ENCODE data around the gene MAP4K4.
"Not testable (repeated sequence)": the region's sequence is repeated elsewhere in the genome, so short reads cannot be mapped to it uniquely, and the experiment has no call there.

MAP4K4 gene

DNA sequence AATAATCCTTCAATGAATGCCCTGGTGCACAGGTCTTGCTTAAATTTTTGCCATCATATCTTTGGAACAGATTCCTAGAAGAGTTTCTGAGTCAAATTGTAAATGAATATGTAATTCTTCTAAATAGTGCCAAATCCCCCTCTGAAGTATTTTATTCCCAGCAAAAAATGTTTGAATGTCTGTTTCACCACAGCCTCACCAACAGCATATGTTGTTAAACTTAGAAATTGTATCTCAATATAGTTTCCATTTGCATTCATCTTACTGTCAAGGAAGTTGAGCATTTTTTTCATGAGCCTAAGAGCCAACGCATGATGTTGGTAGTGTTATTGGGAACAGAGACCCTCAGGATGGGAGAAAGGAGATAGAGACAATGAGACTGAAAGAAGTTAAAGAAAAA lies 207.4 kb downstream of the MAP4K4 start:
- H3K36me3 Mint-ChIP-seq = peaks cover 7% of the 10 kb centered on the region
- peaks cover 3% of the 10 kb centered on the region for H3K9me3 Mint-ChIP-seq (ENCODE audit: low read depth)
- peaks cover 6% of the 10 kb centered on the region for H3K27me3 Mint-ChIP-seq
- no peak overlapping the region for H3K27ac Mint-ChIP-seq
- H3K4me3 Mint-ChIP-seq = no peak overlapping the region
- H3K4me1 Mint-ChIP-seq (ENCODE audit: low read depth) = peaks cover 8% of the 10 kb centered on the region

- H3K4me1 Mint-ChIP-seq (ENCODE audit: low read depth) = no peaks in the 10 kb centered on the region
- H3K36me3 Mint-ChIP-seq = peaks cover 13% of the 10 kb centered on the region
- H3K9me3 Mint-ChIP-seq (ENCODE audit: low read depth) = peaks cover 9% of the 10 kb centered on the region
- no peak overlapping the region for H3K27ac Mint-ChIP-seq
- H3K27me3 Mint-ChIP-seq = peaks cover 8% of the 10 kb centered on the region
- no peak overlapping the region for H3K4me3 Mint-ChIP-seq
Observed at GRCh38 chr2:101905746-101906336, 208.3 kb downstream of the MAP4K4 start.

GRCh38 chr2:101909760-101910159 lies 212.3 kb downstream of the MAP4K4 start:
- Mint-ChIP-seq H3K27me3 (peaks cover 11% of the 10 kb centered on the region), H3K9me3 (ENCODE audit: low read depth) (peaks cover 9% of the 10 kb centered on the region), H3K27ac (no peak overlapping the region), H3K4me1 (ENCODE audit: low read depth) (no peaks in the 10 kb centered on the region), H3K4me3 (no peak overlapping the region), H3K36me3 (peaks cover 13% of the 10 kb centered on the region)

DNA sequence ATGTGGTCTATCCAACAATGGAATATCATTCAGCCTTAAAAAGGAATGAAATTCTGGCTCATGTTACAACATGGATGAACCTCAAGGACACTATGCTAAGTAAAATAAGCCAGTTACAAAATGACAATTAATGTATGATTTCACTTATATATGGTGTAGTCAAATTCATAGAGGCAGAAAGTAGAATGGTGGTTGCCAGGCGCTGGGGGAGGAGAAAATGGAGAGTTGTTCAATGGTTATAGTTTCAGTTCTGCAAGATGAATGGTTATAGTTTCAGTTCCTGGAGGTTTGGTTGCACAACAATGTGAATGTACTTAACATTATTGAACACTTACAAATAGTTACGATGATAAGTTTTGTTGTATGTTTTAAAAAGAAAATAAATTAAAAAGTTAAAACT lies 215.0 kb downstream of the MAP4K4 start:
- H3K27me3 Mint-ChIP-seq = peaks cover 8% of the 10 kb centered on the region
- no peak overlapping the region for H3K27ac Mint-ChIP-seq
- no peaks in the 10 kb centered on the region for H3K4me1 Mint-ChIP-seq (ENCODE audit: low read depth)
- peaks cover 11% of the 10 kb centered on the region for H3K36me3 Mint-ChIP-seq
- H3K9me3 Mint-ChIP-seq (ENCODE audit: low read depth) = peaks cover 9% of the 10 kb centered on the region
- no peak overlapping the region for H3K4me3 Mint-ChIP-seq

GRCh38 chr2:101921319-101921952 lies 223.9 kb downstream of the MAP4K4 start:
- Mint-ChIP-seq H3K27me3 (no peaks in the 10 kb centered on the region), H3K4me3 (no peak overlapping the region), H3K36me3 (peaks cover 11% of the 10 kb centered on the region), H3K27ac (no peak overlapping the region), H3K4me1 (ENCODE audit: low read depth) (no peaks in the 10 kb centered on the region), H3K9me3 (ENCODE audit: low read depth) (peaks cover 17% of the 10 kb centered on the region)

DNA sequence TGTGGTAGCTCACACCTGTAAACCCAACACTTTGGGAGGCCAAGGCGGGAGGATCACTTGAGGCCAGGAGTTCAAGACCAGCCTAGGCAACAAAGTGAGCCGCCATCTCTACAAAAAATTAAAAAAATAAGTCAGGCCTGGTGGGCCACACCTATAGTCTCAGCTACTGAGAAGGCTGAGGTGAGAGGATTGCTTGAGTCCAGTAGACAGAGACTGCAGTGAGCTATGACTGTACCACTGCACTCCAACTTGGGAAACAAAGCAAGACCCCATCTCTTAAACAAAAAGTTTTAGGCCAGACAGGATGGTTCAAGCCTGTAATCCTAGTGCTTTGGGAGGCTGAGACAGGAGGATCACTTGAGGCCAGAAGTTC lies 224.4 kb downstream of the MAP4K4 start:
- Mint-ChIP-seq H3K27me3 (no peaks in the 10 kb centered on the region), H3K9me3 (ENCODE audit: low read depth) (peaks cover 17% of the 10 kb centered on the region), H3K4me1 (ENCODE audit: low read depth) (no peaks in the 10 kb centered on the region), H3K36me3 (peaks cover 14% of the 10 kb centered on the region), H3K4me3 (no peak overlapping the region), H3K27ac (no peak overlapping the region)

DNA sequence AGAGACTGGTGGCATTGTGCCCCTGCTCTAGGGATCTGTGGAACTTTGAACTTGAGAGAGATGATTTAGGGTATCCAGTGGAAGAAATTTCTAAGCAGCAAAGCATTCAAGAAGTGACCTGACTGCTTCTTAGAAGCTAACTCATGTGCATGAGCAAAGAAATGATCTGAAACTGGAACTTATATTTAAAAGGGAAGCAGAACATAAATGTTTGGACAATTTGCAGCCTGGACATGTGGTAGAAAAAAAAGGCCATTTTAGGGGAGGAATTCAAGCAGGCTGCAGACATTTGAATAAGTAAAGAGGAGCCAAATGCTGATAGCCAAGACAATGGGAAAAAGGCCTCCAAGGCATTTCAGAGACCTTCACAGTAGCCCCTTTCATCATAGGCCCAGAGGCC lies 226.8 kb downstream of the MAP4K4 start:
- not testable (repeated sequence) for H3K4me3 Mint-ChIP-seq; H3K27ac Mint-ChIP-seq; H3K27me3 Mint-ChIP-seq; H3K4me1 Mint-ChIP-seq (ENCODE audit: low read depth)
- Mint-ChIP-seq H3K9me3 (ENCODE audit: low read depth) (peaks cover 17% of the 10 kb centered on the region), H3K36me3 (peaks cover 16% of the 10 kb centered on the region)

DNA sequence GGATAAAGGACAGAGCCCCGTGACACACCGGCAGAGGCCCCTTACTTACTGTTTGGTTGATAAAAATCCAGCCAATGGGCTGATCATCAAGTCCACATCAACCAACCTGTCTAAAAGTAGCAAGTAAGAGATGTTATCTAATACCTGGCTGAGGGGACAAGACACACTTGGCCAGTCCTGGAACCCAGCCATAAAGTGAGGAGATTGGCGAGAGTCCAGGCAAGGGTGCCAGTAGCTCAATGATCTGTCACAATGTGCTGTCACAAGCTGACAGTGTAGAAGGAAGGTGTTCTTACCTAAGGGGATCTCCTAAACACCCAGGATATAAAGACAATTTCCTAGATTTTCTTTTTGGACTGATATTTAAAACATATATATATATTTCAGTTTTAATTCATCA lies 232.5 kb downstream of the MAP4K4 start:
- no peak overlapping the region for H3K27ac Mint-ChIP-seq
- H3K4me3 Mint-ChIP-seq = no peak overlapping the region
- peaks cover 9% of the 10 kb centered on the region for H3K36me3 Mint-ChIP-seq
- no peaks in the 10 kb centered on the region for H3K4me1 Mint-ChIP-seq (ENCODE audit: low read depth)
- no peaks in the 10 kb centered on the region for H3K27me3 Mint-ChIP-seq
- peaks cover 8% of the 10 kb centered on the region for H3K9me3 Mint-ChIP-seq (ENCODE audit: low read depth)

DNA sequence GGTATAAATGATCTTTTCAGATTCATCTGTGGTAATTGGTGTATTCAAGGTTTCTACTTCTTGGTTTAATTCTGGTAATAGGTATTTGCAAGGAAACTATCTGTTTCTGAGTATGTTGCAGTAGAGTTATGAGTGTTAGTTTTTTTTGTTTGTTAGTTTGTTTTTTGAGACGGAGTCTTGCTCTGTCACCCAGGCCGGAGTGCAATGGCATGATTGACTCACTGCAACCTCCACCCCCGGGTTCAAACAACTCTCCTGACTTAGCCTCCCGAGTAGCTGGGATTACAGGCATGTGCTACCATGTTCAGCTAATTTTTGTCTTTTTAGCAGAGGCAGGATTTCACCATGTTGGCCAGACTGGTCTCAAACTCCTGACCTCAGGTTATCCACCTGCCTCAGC lies 233.3 kb downstream of the MAP4K4 start:
- H3K4me3 Mint-ChIP-seq = no peak overlapping the region
- H3K36me3 Mint-ChIP-seq = peaks cover 5% of the 10 kb centered on the region
- no peak overlapping the region for H3K27ac Mint-ChIP-seq
- H3K27me3 Mint-ChIP-seq = no peaks in the 10 kb centered on the region
- H3K4me1 Mint-ChIP-seq (ENCODE audit: low read depth) = no peaks in the 10 kb centered on the region
- peaks cover under 1% of the 10 kb centered on the region for H3K9me3 Mint-ChIP-seq (ENCODE audit: low read depth)

- no peaks in the 10 kb centered on the region for H3K9me3 Mint-ChIP-seq (ENCODE audit: low read depth)
- H3K27me3 Mint-ChIP-seq = no peaks in the 10 kb centered on the region
- peaks cover 5% of the 10 kb centered on the region for H3K36me3 Mint-ChIP-seq
- H3K4me1 Mint-ChIP-seq (ENCODE audit: low read depth) = no peaks in the 10 kb centered on the region
- H3K4me3 Mint-ChIP-seq = no peak overlapping the region
- H3K27ac Mint-ChIP-seq = no peak overlapping the region
Observed at GRCh38 chr2:101931402-101931801, 233.9 kb downstream of the MAP4K4 start.

DNA sequence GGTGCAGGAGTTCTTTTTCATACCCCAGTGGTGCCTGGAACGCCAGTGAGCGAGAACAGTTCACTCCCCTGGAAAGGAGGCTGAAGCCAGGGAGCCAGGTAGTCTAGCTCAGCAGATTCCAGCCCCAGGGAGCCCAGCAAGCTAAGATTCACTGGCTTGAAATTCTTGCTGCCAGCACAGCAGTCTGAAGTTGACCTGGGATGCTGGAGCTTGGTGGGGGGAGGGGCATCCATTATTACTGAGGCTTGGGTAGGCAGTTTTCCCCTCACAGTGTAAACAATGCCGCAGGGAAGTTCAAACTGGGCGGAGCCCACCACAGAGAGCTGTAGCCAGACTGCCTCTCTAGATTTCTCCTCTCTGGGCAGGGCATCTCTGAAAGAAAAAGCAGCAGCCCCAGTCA lies 238.3 kb downstream of the MAP4K4 start:
- not testable (repeated sequence) for H3K4me1 Mint-ChIP-seq (ENCODE audit: low read depth); H3K27me3 Mint-ChIP-seq; H3K36me3 Mint-ChIP-seq; H3K4me3 Mint-ChIP-seq; H3K27ac Mint-ChIP-seq
- peaks cover 11% of the 10 kb centered on the region for H3K9me3 Mint-ChIP-seq (ENCODE audit: low read depth)

- Mint-ChIP-seq H3K27me3 (peaks cover 3% of the 10 kb centered on the region), H3K4me1 (ENCODE audit: low read depth) (no peaks in the 10 kb centered on the region), H3K36me3 (peaks cover under 1% of the 10 kb centered on the region), H3K9me3 (ENCODE audit: low read depth) (peaks cover 11% of the 10 kb centered on the region), H3K4me3 (no peak overlapping the region), H3K27ac (no peak overlapping the region)
Observed at GRCh38 chr2:101942851-101943250, 245.3 kb downstream of the MAP4K4 start.
